Medulla oblongata (tissue), 1 donor: ENCODE data around the gene NDUFS6.
"Not testable (repeated sequence)": the region's sequence is repeated elsewhere in the genome, so short reads cannot be mapped to it uniquely, and the experiment has no call there.

Source experiments
- DNase-seq: peaks from one replicate; pipeline ENCODE4 v3.0.0-alpha.2; 2015; ENCODE audit errors: extremely low spot score

NDUFS6 gene

DNA sequence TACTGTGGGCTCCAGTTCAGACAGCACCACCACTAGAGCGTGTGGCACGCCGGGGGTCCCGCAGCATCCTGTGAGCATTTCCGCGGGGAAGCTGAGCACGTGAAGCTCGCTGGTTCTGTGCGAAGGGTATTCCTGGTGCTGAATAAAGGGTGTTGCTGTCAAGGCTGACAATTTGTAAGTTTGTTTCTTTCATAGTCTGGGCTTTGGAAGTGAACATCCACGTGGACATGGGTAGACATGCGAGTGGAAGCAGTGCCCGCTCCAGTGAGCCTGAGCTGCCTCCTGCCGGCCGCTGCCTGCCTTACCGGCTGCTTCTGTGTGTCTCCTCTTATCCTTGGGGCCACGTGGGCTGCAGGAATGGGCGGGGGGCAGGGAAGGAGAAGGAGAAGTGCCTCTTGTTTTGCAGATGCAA, 14.7 kb downstream of the NDUFS6 start:
- no peak for DNase-seq

DNA sequence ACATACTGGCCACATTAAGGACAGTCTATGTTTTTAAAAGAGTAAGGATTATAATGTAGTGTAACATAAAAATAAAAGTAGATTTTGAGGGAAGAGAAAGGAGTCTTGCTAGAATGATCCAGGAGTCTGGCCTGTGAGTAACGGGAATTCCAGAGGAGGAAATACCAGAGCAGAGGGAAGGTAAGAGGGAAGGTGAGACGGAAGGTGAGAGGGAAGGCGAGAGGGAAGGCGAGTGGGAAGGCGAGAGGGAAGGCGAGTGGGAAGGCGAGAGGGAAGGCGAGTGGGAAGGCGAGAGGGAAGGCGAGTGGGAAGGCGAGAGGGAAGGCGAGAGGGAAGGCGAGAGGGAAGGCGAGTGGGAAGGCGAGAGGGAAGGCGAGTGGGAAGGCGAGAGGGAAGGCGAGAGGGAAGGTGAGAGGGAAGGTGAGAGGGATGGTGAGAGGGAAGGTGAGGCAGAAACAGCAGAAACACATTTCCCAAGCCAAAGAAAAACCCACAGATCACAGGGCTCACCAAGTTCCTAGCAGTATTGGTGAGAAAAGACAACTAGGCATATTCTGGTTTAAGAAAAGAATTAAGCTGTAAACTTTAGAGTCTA, 15.4 kb downstream of the NDUFS6 start:
- DNase-seq = not testable (repeated sequence)

- no peak for DNase-seq
Observed at GRCh38 chr5:1817261-1818043, 16.2 kb downstream of the NDUFS6 start.

DNA sequence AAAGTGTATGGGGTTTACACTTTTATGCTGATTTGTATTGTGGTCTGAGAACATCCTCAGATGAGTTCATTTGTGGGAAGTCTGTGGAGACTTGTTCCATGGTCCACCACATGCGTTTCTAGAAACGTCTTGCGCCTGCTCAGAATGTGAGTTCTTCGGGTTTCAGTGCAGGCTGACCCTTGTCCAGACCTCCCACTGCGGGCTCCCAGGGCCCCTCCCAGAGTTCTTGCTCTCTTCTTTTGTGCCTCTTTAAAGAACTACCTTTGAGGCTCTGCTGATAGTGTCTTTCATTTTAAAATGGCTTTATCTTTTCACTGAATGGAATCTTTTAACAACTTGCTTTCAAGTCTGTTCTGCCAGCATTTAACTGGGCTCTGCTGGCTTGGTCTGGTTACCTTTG, 17.6 kb downstream of the NDUFS6 start:
- DNase-seq = no peak

- DNase-seq = no peak
Observed at GRCh38 chr5:1819458-1819857, 18.3 kb downstream of the NDUFS6 start.

GRCh38 chr5:1820381-1820780, 19.2 kb downstream of the NDUFS6 start:
- DNase-seq = no peak

DNA sequence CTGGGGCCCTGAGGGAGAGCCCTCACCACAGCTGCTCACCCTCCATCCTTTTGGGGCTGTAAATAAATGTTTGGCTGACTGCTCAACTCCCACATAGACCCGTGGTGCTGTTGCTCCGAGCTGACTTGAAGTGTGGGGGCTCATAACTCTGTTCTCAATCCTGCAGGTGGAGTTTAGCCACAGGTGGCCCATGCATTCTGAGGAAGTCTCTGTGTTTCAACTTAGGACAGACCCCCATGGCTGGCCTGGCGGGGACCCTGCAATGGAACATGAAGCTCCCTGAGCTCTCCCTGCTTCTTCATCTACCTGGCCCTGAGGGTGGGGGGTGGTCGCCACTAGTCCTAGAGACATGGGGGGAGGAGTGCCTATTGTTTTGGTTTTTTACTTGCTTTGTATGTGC, 19.7 kb downstream of the NDUFS6 start:
- DNase-seq = no peak

GRCh38 chr5:1821862-1822261, 20.7 kb downstream of the NDUFS6 start:
- DNase-seq = no peak

DNA sequence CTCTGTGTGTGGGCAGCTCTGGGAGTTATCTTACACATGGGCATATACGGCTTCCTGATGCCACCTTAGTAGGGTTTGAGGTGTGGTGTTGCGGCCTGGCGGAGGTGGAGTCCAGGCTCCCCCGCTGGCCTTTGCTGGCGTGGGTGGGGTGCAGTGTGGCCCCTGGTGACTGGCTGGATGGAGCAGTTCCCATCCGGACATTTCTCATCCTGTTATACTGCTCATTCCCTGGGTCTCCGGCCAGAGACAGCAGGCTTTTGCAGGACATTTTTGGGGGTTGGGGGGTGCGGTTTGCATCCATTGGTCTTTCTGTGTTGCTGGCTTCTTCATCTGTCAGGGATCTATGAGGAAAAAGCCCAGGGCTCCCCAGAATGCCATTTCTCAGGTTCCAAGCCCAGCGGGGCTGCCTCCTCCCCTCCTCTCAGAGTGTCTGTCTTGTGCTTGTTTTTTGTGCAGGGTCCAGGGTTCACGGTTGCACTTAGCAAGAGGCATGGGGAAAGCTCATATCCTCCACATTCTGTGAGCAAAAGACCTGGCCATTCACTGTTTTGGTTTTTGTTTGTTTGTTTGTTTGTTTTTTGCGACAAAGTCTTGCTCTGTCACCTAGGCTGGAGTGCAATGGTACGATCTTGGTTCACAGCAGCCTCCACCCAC, 22.3 kb downstream of the NDUFS6 start:
- no peak for DNase-seq

DNA sequence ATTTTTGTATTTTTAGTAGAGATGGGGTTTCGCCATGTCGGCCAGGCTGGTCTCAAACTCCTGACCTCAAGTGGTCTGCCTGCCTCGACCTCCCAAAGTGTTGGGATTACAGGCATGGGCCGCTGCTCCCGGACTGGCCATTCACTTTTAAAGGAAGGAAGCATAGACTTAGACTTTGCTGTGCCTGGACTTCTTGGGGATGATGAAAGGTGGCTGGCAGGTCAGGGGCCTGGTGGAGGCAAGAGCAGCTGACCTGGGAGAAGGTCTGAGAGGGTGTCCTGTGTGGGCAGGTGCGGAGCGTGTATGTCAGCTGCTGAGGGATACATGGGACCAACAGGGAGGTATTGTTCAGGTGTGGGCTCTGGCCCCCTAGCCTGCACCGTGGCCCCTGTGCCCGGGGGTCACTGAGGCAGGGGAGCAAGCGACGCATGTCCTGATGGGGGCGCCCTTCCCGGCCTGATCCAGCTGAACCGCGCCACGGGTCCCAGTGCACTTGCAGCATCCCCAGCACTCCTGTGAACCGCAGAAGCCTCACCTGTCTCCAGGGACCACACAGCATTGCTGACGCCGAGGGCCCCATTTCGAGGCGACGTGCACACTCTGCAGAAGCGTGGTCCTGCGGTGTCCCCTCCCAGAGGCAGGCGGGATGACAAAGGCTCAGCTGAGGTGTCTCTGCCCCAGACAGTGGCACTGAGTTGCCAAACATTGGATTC, 23.1 kb downstream of the NDUFS6 start:
- DNase-seq = no peak

- no peak for DNase-seq
Observed at GRCh38 chr5:1824903-1825841, 24.0 kb downstream of the NDUFS6 start.

GRCh38 chr5:1826235-1826980, 25.2 kb downstream of the NDUFS6 start:
- DNase-seq = no peak

DNA sequence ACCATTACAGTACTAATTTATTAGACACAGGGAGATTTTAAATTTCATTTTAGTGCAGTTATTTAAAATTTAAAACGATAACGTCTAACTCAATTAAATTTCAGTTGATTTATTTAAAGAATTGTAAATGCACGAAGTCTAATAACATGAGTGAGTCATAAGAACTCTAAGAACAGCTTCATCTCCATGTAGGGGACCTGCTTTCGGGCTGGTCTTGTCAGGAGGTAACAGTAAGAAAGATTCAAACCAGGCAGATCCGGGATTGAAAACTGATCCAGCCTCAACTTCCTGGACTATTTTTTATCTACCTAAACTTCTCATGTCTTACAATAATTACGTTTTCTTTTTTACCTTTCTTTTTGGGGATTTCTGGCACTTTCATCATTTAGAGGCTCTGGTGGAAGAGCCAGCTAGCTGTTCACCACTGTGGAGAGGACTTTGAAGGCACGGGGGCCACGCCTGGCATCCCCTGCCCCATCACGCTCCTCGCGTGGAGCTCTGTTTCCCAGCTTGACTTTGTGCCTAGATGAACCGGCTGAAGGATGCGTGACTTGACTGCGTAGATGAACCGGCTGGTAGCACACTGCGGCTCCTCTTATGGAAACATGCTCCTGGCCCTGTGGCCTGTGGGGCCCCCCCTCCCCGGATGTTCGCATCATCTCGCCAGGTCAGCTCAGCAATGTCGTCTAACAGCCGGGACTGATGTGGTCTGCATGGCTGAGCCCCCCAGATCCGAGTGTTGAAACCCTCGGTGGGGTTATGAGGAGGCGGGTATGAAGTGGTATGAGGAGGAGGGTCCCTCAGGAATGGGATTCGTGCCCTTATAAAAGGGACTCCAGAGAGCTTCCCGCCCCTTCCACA, 26.0 kb downstream of the NDUFS6 start:
- DNase-seq = no peak

GRCh38 chr5:1827886-1828397, 26.7 kb downstream of the NDUFS6 start:
- DNase-seq = no peak

- DNase-seq = no peak
Observed at GRCh38 chr5:1830571-1831228, 29.5 kb downstream of the NDUFS6 start.

DNA sequence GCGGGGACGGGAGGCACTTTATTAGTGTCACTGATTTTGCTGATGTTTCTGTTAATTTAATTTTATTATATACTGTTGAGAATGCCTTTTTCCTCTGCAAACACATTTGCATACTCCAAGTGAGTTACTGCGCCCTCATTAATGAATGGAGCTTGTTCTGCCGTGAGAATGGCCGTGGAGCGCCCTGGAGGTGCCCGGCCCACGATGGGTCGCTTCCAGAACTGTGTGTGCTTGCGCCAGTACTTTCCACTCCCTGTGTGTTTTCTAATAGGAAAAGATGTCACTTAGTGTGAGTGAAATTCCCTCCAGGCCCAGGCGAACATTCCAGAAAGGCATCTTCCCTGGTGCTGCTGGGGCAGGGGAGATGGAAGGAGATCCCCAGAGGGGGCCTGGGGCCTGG, 30.1 kb downstream of the NDUFS6 start:
- no peak for DNase-seq

DNA sequence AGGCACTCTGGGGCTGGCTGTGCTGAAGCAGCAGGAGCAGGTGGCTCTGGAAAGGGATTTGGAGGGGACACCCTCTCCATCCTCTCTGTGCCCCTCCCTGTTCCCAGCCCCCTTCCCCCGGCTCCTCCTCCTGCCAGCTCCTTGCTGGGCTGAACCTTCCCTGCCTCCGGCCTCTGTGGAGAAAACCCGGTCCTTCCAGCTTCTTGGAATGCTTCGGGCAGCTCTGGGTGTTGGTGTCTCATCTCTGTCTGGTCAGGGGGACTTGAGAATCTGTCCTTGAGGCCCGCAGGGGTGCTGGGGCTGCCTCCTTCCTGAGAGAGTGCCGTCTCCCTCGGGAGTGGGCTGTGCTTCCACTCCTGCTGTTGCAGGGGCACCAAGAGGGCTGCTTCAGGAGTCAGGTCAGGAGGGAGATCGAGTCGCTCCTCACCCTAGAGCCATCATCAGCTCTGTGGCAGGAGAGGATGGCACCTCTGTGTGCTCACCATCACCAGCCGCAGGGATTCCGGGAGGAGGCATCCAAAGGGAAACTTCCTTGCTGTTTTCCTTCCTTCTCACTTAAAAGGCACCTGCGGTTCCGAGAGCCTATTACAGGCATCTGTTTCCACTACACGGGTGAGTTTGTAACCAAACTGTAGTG, 30.6 kb downstream of the NDUFS6 start:
- DNase-seq = no peak

GRCh38 chr5:1832511-1833250, 31.5 kb downstream of the NDUFS6 start:
- DNase-seq = no peak
